NCI-H2107 (cell line): ENCODE results near the gene KCNJ8.
"Not testable (repeated sequence)": the region's sequence is repeated elsewhere in the genome, so short reads cannot be mapped to it uniquely, and the experiment has no call there.

Experiments
- DNase-seq: peaks from one replicate; lab custom pipeline; 2025; lab: John Stamatoyannopoulos, UW

The KCNJ8 gene

GRCh38 chr12:21786041-21786531 is 11.6 kb upstream of the KCNJ8 start:
- DNase-seq, result no peak

GRCh38 chr12:21782723-21783122 is 8.2 kb upstream of the KCNJ8 start:
- DNase-seq, result not testable (repeated sequence)

GRCh38 chr12:21780786-21781185 is 6.3 kb upstream of the KCNJ8 start:
- DNase-seq, result no peak

- DNase-seq, result no peak
Observed at GRCh38 chr12:21776175-21776574, 1.7 kb upstream of the KCNJ8 start.

- DNase-seq, result no peak
Observed at GRCh38 chr12:21775133-21775820, 771 bp upstream of the KCNJ8 start.

GRCh38 chr12:21773806-21774205 is 700 bp downstream of the KCNJ8 start:
- no peak for DNase-seq

GRCh38 chr12:21773263-21773741 is 1.2 kb downstream of the KCNJ8 start:
- DNase-seq, result no peak

- no peak for DNase-seq
Observed at GRCh38 chr12:21771311-21771710, 3.2 kb downstream of the KCNJ8 start.

- no peak for DNase-seq
Observed at GRCh38 chr12:21769307-21769706, 5.2 kb downstream of the KCNJ8 start.

- DNase-seq, result no peak
Observed at GRCh38 chr12:21766403-21766802, 8.1 kb downstream of the KCNJ8 start.

- no peak for DNase-seq
Observed at GRCh38 chr12:21764950-21765349, 9.6 kb downstream of the KCNJ8 start.

- DNase-seq, result no peak
Observed at GRCh38 chr12:21764065-21764464, 10.4 kb downstream of the KCNJ8 start.

- no peak for DNase-seq
Observed at GRCh38 chr12:21763531-21763930, 11.0 kb downstream of the KCNJ8 start.

- no peak for DNase-seq
Observed at GRCh38 chr12:21759737-21760136, 14.8 kb downstream of the KCNJ8 start.

GRCh38 chr12:21757735-21758134 is 16.8 kb downstream of the KCNJ8 start:
- DNase-seq, result no peak

GRCh38 chr12:21756699-21757098 is 17.8 kb downstream of the KCNJ8 start:
- no peak for DNase-seq

- no peak for DNase-seq
Observed at GRCh38 chr12:21751517-21751916, 23.0 kb downstream of the KCNJ8 start.

- no peak for DNase-seq
Observed at GRCh38 chr12:21745258-21745657, 29.2 kb downstream of the KCNJ8 start.

GRCh38 chr12:21731144-21731543 is 43.4 kb downstream of the KCNJ8 start:
- no peak for DNase-seq

GRCh38 chr12:21725731-21726130 is 48.8 kb downstream of the KCNJ8 start:
- no peak for DNase-seq

GRCh38 chr12:21718944-21719650 is 55.4 kb downstream of the KCNJ8 start:
- DNase-seq, result no peak

- no peak for DNase-seq
Observed at GRCh38 chr12:21718403-21718802, 56.1 kb downstream of the KCNJ8 start.

- DNase-seq, result no peak
Observed at GRCh38 chr12:21717767-21718166, 56.7 kb downstream of the KCNJ8 start.
